Tibial artery (tissue), 4 donors: ENCODE measurements around the gene NTM.

Source experiments
- DNase-seq, 2 donors: peaks; one replicate each; pipeline ENCODE4 v3.0.0-alpha.2; 2019
- H3K27ac ChIP-seq, 2 donors: fragments of 200-600 bp; sonication (generic) in 1 of 2; 1 replicate in 1 of 2; 2 replicates in 1 of 2; pipeline ENCODE4 v1.5.1; 2018 to 2019; ENCODE audit warnings: mild to moderate bottlenecking in 1 of 2
- H3K27me3 ChIP-seq, 2 donors: fragments of 200-600 bp; sonication (generic) in 1 of 2; one replicate each; pipeline versions ENCODE4 v1.5.1 to v1.6.0; 2016 to 2019
- H3K36me3 ChIP-seq, 3 donors: fragments of 200-600 bp; sonication (generic) in 2 of 3; one replicate each; pipeline ENCODE4 v1.5.1; 2016 to 2019; ENCODE audit warnings: mild to moderate bottlenecking in 2 of 3
- H3K4me1 ChIP-seq, 4 donors: fragments of 200-600 bp; sonication (generic) in 2 of 4; 1 replicate in 3 of 4; 2 replicates in 1 of 4; pipeline ENCODE4 v1.5.1; 2016 to 2019
- H3K4me3 ChIP-seq, 2 donors: fragments of 200-600 bp; sonication (generic) in 1 of 2; 1 replicate in 1 of 2; 2 replicates in 1 of 2; pipeline ENCODE4 v1.5.1; 2018 to 2019; ENCODE audit warnings: mild to moderate bottlenecking in 2 of 2
- H3K9me3 ChIP-seq, 3 donors: fragments of 200-600 bp; sonication (generic) in 1 of 3; one replicate each; pipeline ENCODE4 v1.5.1; 2016 to 2019
- intact Hi-C: fragments of 100-400 bp; cut with DNase I; formaldehyde crosslinking; loops from one replicate; pipeline ENCODE4 v1.15.0; 2023; ENCODE audit warnings: low total_unique reads
- TF ChIP-seq, protein P1 (sequence below), 2 experiments: fragments of 200-600 bp in 1 of 2; fragments of 450-650 bp in 1 of 2; IDR thresholded peaks; one replicate each; pipeline ENCODE4 v1.5.1; 2017 to 2019; ENCODE audit warnings: antibody characterized with exemption in 2 of 2, mild to moderate bottlenecking in 1 of 2, moderate library complexity in 1 of 2

The NTM gene

DNA sequence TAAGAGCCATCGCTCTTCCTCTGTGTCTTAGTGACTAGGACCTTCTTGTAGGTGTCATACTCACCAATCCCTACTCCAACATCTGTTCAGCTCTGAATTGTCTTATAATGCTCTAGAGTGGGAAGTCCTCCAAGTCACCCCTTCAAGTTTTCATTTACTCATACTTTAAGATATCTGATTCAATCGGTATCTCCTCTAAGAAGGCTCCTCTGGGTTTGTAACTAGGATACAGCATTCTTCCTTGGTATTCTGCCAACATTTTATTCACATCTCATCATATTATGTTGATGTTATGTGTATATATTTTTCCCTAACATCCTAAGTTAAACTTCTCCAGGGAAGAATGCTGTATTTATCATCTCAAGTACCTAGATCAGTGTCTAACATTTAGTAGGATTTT, 662.1 kb downstream of the NTM start:
- Histone ChIP-seq H3K36me3 (no peaks in the 10 kb centered on the region), H3K27me3 (no peaks in the 10 kb centered on the region), H3K27ac (no peak overlapping the region), H3K4me1 (no peaks in the 10 kb centered on the region), H3K4me3 (no peak overlapping the region), H3K9me3 (no peaks in the 10 kb centered on the region)
- TF ChIP-seq, protein P1, sequence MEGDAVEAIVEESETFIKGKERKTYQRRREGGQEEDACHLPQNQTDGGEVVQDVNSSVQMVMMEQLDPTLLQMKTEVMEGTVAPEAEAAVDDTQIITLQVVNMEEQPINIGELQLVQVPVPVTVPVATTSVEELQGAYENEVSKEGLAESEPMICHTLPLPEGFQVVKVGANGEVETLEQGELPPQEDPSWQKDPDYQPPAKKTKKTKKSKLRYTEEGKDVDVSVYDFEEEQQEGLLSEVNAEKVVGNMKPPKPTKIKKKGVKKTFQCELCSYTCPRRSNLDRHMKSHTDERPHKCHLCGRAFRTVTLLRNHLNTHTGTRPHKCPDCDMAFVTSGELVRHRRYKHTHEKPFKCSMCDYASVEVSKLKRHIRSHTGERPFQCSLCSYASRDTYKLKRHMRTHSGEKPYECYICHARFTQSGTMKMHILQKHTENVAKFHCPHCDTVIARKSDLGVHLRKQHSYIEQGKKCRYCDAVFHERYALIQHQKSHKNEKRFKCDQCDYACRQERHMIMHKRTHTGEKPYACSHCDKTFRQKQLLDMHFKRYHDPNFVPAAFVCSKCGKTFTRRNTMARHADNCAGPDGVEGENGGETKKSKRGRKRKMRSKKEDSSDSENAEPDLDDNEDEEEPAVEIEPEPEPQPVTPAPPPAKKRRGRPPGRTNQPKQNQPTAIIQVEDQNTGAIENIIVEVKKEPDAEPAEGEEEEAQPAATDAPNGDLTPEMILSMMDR (IDR thresholded peaks at IDR 0.05), result no peak
- intact Hi-C loops, result no loop called here
- no peak for DNase-seq

DNA sequence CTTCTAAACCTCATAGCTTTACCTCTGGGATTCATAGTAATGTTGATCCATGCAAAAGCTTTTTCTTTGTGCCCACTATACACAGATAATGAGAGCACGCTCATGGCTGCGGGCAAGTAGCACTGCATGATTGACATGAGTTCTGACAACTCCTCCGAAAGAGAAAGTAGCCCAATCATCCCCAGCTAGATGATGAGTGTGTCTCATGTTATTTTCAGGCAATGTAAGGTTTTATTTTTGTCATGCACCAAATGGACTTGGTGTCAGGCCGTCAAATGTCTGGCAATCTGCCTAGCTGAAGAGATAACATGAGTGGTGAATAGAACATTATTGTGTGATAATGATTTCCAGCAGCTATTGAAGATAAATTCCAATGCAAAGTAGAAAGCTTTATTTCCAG, 662.6 kb downstream of the NTM start:
- DNase-seq, result no peak
- TF ChIP-seq, protein P1 (IDR thresholded peaks at IDR 0.05), result no peak
- no peak overlapping the region for H3K27ac ChIP-seq
- no peaks in the 10 kb centered on the region for H3K9me3 ChIP-seq
- no peaks in the 10 kb centered on the region for H3K4me1 ChIP-seq
- no peak overlapping the region for H3K4me3 ChIP-seq
- H3K36me3 ChIP-seq, result no peaks in the 10 kb centered on the region
- intact Hi-C loops, result no loop called here
- no peaks in the 10 kb centered on the region for H3K27me3 ChIP-seq

DNA sequence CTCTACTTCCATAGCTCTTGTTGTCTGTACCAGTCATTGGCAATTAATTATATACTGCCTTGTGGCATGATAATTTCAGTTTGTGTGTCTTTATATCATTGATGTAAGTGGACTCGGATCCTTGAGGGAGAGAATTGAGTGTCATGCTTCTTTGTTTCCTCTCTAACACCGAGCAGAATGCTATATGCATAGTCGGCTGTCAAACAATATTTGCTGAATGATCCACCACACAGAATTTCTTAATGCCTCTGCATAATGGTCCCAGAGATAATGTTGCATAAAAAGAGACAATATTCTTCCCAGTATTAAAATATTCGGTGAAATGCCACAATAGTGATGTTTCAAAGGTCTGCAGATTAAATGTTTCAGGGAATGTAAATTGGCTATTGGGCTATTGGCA, 664.8 kb downstream of the NTM start:
- H3K27me3 ChIP-seq, result no peaks in the 10 kb centered on the region
- H3K36me3 ChIP-seq, result no peaks in the 10 kb centered on the region
- TF ChIP-seq, protein P1 (IDR thresholded peaks at IDR 0.05), result no peak
- H3K9me3 ChIP-seq, result no peaks in the 10 kb centered on the region
- H3K4me3 ChIP-seq, result no peak overlapping the region
- intact Hi-C loops, result no loop called here
- no peak overlapping the region for H3K27ac ChIP-seq
- DNase-seq, result no peak
- no peaks in the 10 kb centered on the region for H3K4me1 ChIP-seq

DNA sequence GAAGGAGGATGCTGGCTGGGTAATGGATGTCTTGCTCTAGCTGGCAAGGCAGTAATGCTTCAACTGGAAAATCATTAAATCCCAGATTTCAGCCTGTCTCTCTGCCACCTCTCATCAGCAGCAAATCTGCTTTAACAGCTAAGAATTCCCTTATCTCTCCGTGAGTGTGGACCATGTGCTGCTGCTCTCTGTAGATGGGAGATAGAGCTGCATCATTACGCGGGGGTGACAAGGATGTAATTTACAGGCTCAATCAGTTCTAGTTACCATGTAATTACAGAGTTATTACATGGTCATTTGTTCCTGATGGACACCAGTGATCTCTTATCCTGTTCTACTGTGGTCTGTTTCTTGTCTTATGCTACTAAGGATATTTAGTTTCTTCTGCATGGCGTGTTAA, 665.4 kb downstream of the NTM start:
- no peak for DNase-seq
- Histone ChIP-seq H3K9me3 (no peaks in the 10 kb centered on the region), H3K36me3 (no peaks in the 10 kb centered on the region), H3K4me3 (no peak overlapping the region), H3K27me3 (no peaks in the 10 kb centered on the region), H3K27ac (no peak overlapping the region), H3K4me1 (no peaks in the 10 kb centered on the region)
- TF ChIP-seq, protein P1 (IDR thresholded peaks at IDR 0.05), result no peak
- intact Hi-C loops, result no loop called here

DNA sequence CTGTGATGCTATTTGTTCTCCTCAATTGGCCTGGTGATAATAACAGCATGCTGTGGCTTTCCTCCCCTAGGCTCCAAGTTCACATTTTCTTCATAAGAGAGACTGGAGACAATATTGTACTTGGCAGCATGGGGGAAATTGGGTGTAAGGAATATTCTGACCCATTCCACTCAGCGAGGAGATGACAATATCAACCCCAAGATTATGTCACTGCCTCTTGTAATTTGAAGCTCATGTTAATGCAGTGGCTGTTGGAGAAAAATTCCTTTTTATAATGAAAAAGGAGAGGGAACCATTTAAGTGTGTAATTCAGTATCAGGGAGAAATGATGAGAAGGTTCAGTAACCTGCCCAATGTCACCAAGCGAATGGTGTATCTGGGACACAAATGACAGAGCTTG, 665.8 kb downstream of the NTM start:
- TF ChIP-seq, protein P1 (IDR thresholded peaks at IDR 0.05), result no peak
- intact Hi-C loops, result no loop called here
- no peak overlapping the region for H3K27ac ChIP-seq
- no peaks in the 10 kb centered on the region for H3K9me3 ChIP-seq
- H3K27me3 ChIP-seq, result no peaks in the 10 kb centered on the region
- no peaks in the 10 kb centered on the region for H3K4me1 ChIP-seq
- H3K36me3 ChIP-seq, result no peaks in the 10 kb centered on the region
- no peak overlapping the region for H3K4me3 ChIP-seq
- no peak for DNase-seq

DNA sequence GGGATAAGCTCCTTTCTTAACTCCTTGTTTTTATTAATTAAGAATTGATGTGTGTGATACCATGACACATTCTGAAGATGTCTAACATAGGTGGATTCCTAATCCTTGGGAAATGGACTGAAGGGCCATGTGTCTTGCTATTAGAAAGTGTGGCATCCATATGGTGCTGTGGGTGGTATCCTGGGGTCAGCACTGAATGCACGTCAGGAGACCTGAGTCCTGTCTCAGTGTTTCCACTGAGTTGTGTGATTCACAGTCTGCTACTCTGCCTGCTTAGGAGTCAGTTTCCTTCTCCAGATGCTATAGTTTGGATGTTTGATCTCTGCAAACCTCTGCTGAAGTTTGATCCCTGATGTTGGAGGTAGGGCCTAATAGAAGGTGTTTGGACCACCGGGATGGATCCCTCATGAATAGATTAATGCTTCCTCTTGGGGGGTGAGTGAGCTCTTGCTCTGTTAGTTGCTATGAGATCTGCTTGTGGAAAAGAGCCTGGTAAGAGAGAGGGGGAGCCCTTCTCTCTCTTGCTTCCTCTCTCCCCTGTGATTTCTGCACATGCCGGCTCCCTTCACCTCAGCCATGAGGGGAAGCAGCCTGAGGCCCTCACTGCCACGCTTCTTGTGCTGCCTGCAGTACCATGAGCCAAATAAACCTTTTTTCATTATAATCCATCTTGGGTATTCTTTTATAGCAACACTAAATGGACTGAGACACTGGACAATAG, 666.5 kb downstream of the NTM start:
- DNase-seq, result no peak
- Histone ChIP-seq H3K4me3 (no peak overlapping the region), H3K27ac (no peak overlapping the region), H3K4me1 (no peaks in the 10 kb centered on the region), H3K36me3 (no peaks in the 10 kb centered on the region), H3K9me3 (no peaks in the 10 kb centered on the region), H3K27me3 (no peaks in the 10 kb centered on the region)
- TF ChIP-seq, protein P1 (IDR thresholded peaks at IDR 0.05), result no peak
- intact Hi-C loops, result no loop called here
